Heart right ventricle (tissue), 16 donors: ENCODE results near the gene FLOT1. TPM values are rescaled to one million over a fixed set of nuclear protein-coding genes. Genes with fewer than 3 reads are reported as not detected.
"Not testable (repeated sequence)": the region's sequence is repeated elsewhere in the genome, so short reads cannot be mapped to it uniquely, and the experiment has no call there.

Source experiments
- ATAC-seq, 8 donors: fragments of 200-7000 bp; cut with Tn5 transposase; one replicate each; pipeline ENCODE4 v1.9.1; 2020; ENCODE audit warnings: mild to moderate bottlenecking in 8 of 8, moderate library complexity in 8 of 8, moderate number of reproducible peaks in 1 of 8
- DNase-seq, 2 donors: peaks; one replicate each; pipeline ENCODE4 v3.0.0-alpha.2; 2020
- H3K27ac ChIP-seq, 10 donors: fragments of 200-600 bp; sonication (generic) in 2 of 10; one replicate each; pipeline versions ENCODE4 v1.5.0 to v1.8.0; 2020 to 2022; ENCODE audit warnings: mild to moderate bottlenecking in 3 of 10
- H3K27me3 ChIP-seq, 7 donors: fragments of 200-600 bp; one replicate each; pipeline ENCODE4 v1.8.0; 2021 to 2022; ENCODE audit warnings: mild to moderate bottlenecking in 2 of 7
- H3K36me3 ChIP-seq, 9 donors: fragments of 200-600 bp; sonication (generic) in 1 of 9; one replicate each; pipeline versions ENCODE4 v1.5.0 to v1.8.0; 2020 to 2022; ENCODE audit warnings: mild to moderate bottlenecking in 2 of 9
- H3K4me1 ChIP-seq, 9 donors: fragments of 200-600 bp; sonication (generic) in 1 of 9; one replicate each; pipeline versions ENCODE4 v1.5.0 to v1.8.0; 2020 to 2022; ENCODE audit warnings: mild to moderate bottlenecking in 4 of 9
- H3K4me3 ChIP-seq, 10 donors: fragments of 200-600 bp; sonication (generic) in 2 of 10; one replicate each; pipeline versions ENCODE4 v1.5.0 to v1.8.0; 2020 to 2022; ENCODE audit warnings: mild to moderate bottlenecking in 7 of 10, moderate library complexity in 2 of 10
- H3K9me3 ChIP-seq, 11 donors: fragments of 200-600 bp in 10 of 11; sonication (generic) in 2 of 11; one replicate each; pipeline versions ENCODE4 v1.5.0 to v1.8.0; 2013 to 2022; ENCODE audit warnings: mild to moderate bottlenecking in 2 of 11, control low read depth in 1 of 11, moderate library complexity in 1 of 11
- CTCF ChIP-seq, 9 donors: fragments of 200-600 bp; sonication (generic) in 2 of 9; IDR thresholded peaks; one replicate each; pipeline versions ENCODE4 v1.5.0 to v1.8.0; 2021 to 2022; ENCODE audit warnings: antibody characterized with exemption in 9 of 9, mild to moderate bottlenecking in 5 of 9, moderate library complexity in 1 of 9
- WGBS, 2 donors: extraction: QIAGEN DNeasy Blood & Tissue Kit; methylation state at CpG; one replicate each; pipeline ENCODE4 v1.1.7; 2013; ENCODE audit warnings: inconsistent platforms in 1 of 2; 5-methylcytosine and 5-hydroxymethylcytosine counted together
- intact Hi-C, 10 donors: fragments of 100-400 bp; cut with DNase I; formaldehyde crosslinking; loops; one replicate each; pipeline versions ENCODE4 v1.11.1 to v1.14.2; 2022
- polyA plus RNA-seq, 2 donors: library from polyadenylated mRNA; stranded (reverse); fragments of 200-250 nt; gene quantifications; one replicate each; pipeline ENCODE4 v1.2.3, GENCODE V29; 2013
- total RNA-seq, 10 donors: library from RNA; stranded (reverse); fragmentation: NEBNext Ultra II Directional in 3 of 10; extraction: Animal tissue kit (Norgen Biotek cat#: 25700) in 3 of 10; gene quantifications; one replicate each; pipeline versions ENCODE4 v1.2.1 to v1.2.4, GENCODE V29; 2021 to 2023
- donor health status: Arrhythmogenic right ventricular cardiomyopathy.
- donor health status: ischemic (EF 13 %, LVEDD 7.1; RV severe dilation, severe dysfunction).
- donor health status: healthy with polysubstance abuse.
- donor health status: DM: no; HTN: yes; CAD: no.
- donor health status: DM: no; HTN: no; CAD: no.
- donor health status: ischemic (EF 25% LVEDD 6.9; RV normal size, moderate dysfunction).
- donor health status: ischemic (EF 25% LVEDD 5.7; RV mildly dilated, moderate dysfunction).
- donor health status: healthy.
- donor health status: DM: yes; HTN: yes; CAD: no.
- donor health status: Ischemic cardiomyopathy.
- donor health status: ischemic (EF 35%, LVEDD 5.7; RV mildly dilated, moderate dysfunction).
- donor health status: nonischemic (EF 11% LVEDD 7.7; RV severe dilation, severe dysfunction).
- donor health status: DM: yes; HTN: yes; CAD: no.
- donor health status: PGD.
- donor health status: ischemic (EF 29% LVEDD 5.4; RV normal size, mild dysfunction).
- donor health status: nonischemic (EF 23%, LVEDD 6.1; RV moderate dilation, normal function).

The FLOT1 gene
- total and polyA plus RNA-seq, 12 donors = 158 to 317 (median 190) TPM

- H3K4me1 ChIP-seq = peaks cover 7 to 67% (median 61%) of the 10 kb centered on the region in 9 donors
- peak within 1 kb of the TSS; percentile 67 to 98 (median 88) for H3K4me3 ChIP-seq
- ATAC-seq (peak; percentile 75 to 85 (median 82)), DNase-seq (peak; percentile 96 to 98)
- peak in 1 of 9 donors; percentile 5 for TF ChIP-seq CTCF (IDR thresholded peaks at IDR 0.05)
- intact Hi-C loops = loop anchor here in 8 of 10 donors (1.0 to 10.0 kb wide), 10 partner anchors 33 to 235 kb away; partner anchors contain the start of genes MRPS18B (in 5 of the 8), PPP1R10 (in 5 of the 8), PPP1R18 (in 5 of the 8) and GNL1 (in 3 of the 8)
- no peaks in the 10 kb centered on the region for H3K27me3 ChIP-seq
- peak within 1 kb of the TSS; percentile 70 to 99 (median 96) for H3K27ac ChIP-seq
- peaks cover 0 to 39% (median 28%) of the 10 kb centered on the region in 9 donors for H3K36me3 ChIP-seq
- no peaks in the 10 kb centered on the region for H3K9me3 ChIP-seq
- WGBS, 2 donors = 0 to 1% methylated on average over 37 to 38 of the region's 38 CpGs
Measured at GRCh38 chr6:30719791-30720737, 22.4 kb downstream of the FLOT1 start, which contains the start of gene TUBB. Gene TUBB (plus strand): TSS chr6:30720352. CDS start chr6:30720507, 155 bp downstream.

DNA sequence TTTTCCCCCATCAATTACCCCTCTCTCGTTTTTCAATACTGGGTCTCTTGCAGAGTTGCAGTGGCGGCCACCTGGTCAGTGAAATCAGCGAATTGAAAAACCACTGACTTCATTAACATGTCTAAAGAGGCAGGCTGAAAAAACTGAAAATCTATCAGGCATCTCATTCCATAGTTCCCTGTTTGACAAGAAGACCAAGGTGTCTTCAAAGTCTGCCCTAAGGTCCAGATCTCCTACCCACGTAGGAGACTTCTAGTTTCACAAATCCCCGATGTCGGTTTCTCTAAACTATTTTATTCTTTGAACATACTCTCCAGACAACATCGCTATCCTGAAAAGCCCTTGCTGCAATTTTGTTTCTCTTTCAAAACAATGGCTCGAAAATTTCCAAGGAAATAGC is 23.1 kb downstream of the FLOT1 start:
- no peak for TF ChIP-seq CTCF (IDR thresholded peaks at IDR 0.05)
- Histone ChIP-seq H3K9me3 (no peaks in the 10 kb centered on the region), H3K27ac (peak overlapping the region; percentile 68 to 99 (median 96)), H3K36me3 (peaks cover 0 to 39% (median 25%) of the 10 kb centered on the region in 9 donors), H3K4me3 (peak overlapping the region in 9 of 10 donors; percentile 67 to 98 (median 88)), H3K4me1 (peaks cover 7 to 60% (median 54%) of the 10 kb centered on the region in 9 donors), H3K27me3 (no peaks in the 10 kb centered on the region)
- ATAC-seq (no peak), DNase-seq (no peak)
- intact Hi-C loops = no loop called here
- WGBS, 2 donors = 25 to 26% methylated on average over 8 of the region's 8 CpGs

DNA sequence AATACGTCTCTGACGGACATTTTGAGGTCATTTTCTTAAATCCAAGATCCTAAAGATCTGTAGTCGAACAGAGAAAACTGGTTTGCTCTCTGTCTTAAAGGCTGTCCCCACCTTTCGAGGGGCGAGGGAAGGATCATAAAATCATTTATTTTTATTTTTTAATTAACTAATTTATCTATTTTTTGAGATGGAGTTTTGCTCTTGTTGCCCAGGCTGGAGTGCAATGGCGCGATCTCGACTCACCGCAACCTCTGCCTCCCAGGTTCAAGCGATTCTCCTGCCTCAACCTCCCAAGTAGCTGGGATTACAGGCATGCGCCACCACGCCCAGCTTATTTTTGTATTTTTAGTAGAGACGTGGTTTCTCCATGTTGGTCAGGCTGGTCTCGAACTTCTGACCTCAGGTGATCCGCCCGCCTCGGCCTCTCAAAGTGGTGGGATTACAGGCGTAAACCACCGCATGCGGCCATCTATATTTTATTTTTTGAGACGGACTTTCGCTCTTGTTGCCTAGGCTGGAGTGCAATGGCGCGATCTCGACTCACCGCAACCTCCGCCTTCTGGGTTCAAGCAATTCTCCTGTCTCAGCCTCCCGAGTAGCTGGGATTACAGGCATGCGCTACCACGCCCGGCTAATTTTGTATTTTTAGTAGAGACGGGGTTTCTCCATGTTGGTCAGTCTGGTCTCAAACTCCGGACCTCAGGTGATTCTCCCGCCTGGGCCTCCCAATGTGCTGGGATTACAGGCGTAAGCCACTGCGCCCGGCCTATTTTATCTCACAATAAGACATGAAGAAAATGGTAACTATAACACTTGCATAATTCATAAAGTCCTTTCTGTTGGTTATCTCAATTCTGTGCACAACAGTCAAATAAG is 24.4 kb downstream of the FLOT1 start:
- Histone ChIP-seq H3K4me1 (peaks cover 7 to 47% (median 44%) of the 10 kb centered on the region in 9 donors), H3K27ac (peak overlapping the region; percentile 67 to 99 (median 94)), H3K36me3 (peaks cover 0 to 39% (median 22%) of the 10 kb centered on the region in 9 donors), H3K4me3 (peak overlapping the region; percentile 5 to 92 (median 64))
- H3K27me3 ChIP-seq, ATAC-seq, H3K9me3 ChIP-seq, DNase-seq: not testable (repeated sequence)
- intact Hi-C loops = loop anchor here in 3 of 10 donors (1.0 to 2.0 kb wide), 4 partner anchors 27 to 31 kb away; partner anchors contain the start of gene NRM (in 2 of the 3)
- 75 to 78% methylated on average over 37 of the region's 37 CpGs for WGBS, 2 donors

GRCh38 chr6:30717129-30717844 is 25.2 kb downstream of the FLOT1 start, which contains the start of gene MDC1:
Gene MDC1 (minus strand): TSS chr6:30717281. CDS start chr6:30715175, 2,106 bp downstream.
- peak; percentile 7 to 52 (median 44) for TF ChIP-seq CTCF (IDR thresholded peaks at IDR 0.05)
- WGBS, 2 donors = 0 to 1% methylated on average over 48 of the region's 48 CpGs
- Histone ChIP-seq H3K27me3 (no peaks in the 10 kb centered on the region), H3K4me3 (peak within 1 kb of the TSS; percentile 57 to 92 (median 69)), H3K27ac (peak within 1 kb of the TSS; percentile 76 to 99 (median 94)), H3K9me3 (no peaks in the 10 kb centered on the region), H3K4me1 (peaks cover 5 to 39% (median 36%) of the 10 kb centered on the region in 9 donors), H3K36me3 (peaks cover 0 to 39% (median 23%) of the 10 kb centered on the region in 9 donors)
- intact Hi-C loops = loop anchor here in 3 of 10 donors (1.0 to 2.0 kb wide), 4 partner anchors 26 to 30 kb away; partner anchors contain the start of gene NRM (in 2 of the 3)
- ATAC-seq (peak; percentile 83 to 93 (median 86)), DNase-seq (peak; percentile 99 to 100)
